GM23338 (cell line): ENCODE data around the gene CLCN4.

Source experiments
- CREB1 ChIP-seq: fragments of 250-450 bp; sonication (Bioruptor Pico); IDR thresholded peaks from 2 replicates; pipeline ENCODE4 v1.5.0; 2020; ENCODE audit warnings: low read depth, mild to moderate bottlenecking, moderate library complexity
- CTCF ChIP-seq, 2 experiments: fragments of 200-600 bp in 1 of 2; sonication (generic) in 1 of 2; conservative IDR thresholded peaks; 2 replicates each; pipeline versions ENCODE4 v1.5.1 to v1.6.1; 2016 to 2017; ENCODE audit warnings: antibody characterized with exemption in 2 of 2, low read depth in 2 of 2, mild to moderate bottlenecking in 2 of 2, moderate library complexity in 1 of 2
- EZH2 ChIP-seq: fragments of 200-600 bp; sonication (generic); IDR thresholded peaks from one replicate; pipeline ENCODE4 v1.8.0; 2017; ENCODE audit warnings: antibody characterized with exemption, mild to moderate bottlenecking, low read depth; ENCODE audit not compliant: unreplicated experiment
- EZH2phosphoT487 ChIP-seq: fragments of 200-600 bp; sonication (generic); IDR thresholded peaks from one replicate; pipeline ENCODE4 v1.8.1; 2018; ENCODE audit warnings: antibody characterized with exemption; ENCODE audit not compliant: unreplicated experiment
- NANOG ChIP-seq: IDR thresholded peaks from 2 replicates; pipeline ENCODE4 v1.6.1; 2016; ENCODE audit warnings: antibody characterized with exemption, borderline replicate concordance
- POLR2AphosphoS5 ChIP-seq: IDR thresholded peaks from 2 replicates; pipeline ENCODE4 v1.6.1; 2016; ENCODE audit warnings: antibody characterized with exemption, low read depth
- REST ChIP-seq: IDR thresholded peaks from one replicate; pipeline ENCODE4 v1.6.1; 2018; ENCODE audit warnings: antibody characterized with exemption; ENCODE audit not compliant: unreplicated experiment
- ZNF462 ChIP-seq: fragments of 250-450 bp; sonication (Bioruptor Pico); IDR thresholded peaks from 2 replicates; pipeline ENCODE4 v1.5.0; 2020; ENCODE audit warnings: mild to moderate bottlenecking, moderate library complexity

GRCh38 chrX:10177601-10178000 is 20.8 kb downstream of the CLCN4 start:
- TF ChIP-seq CTCF (conservative IDR thresholded peaks at IDR 0.05; ENCODE audit: low read depth in 2 of 2) (no peak), EZH2 (no peak), POLR2AphosphoS5 (no peak), CREB1 (CRISPR knock-in tag) (no peak), ZNF462 (no peak), NANOG (no peak), REST (no peak), EZH2phosphoT487 (no peak)
